A549 (cell line): Measurements from ENCODE around the gene ZNF816.

Experiments
- CEBPB ChIP-seq, 2 experiments: fragments of >200 bp in 1 of 2; sonication (Bioruptor Twin) in 1 of 2; formaldehyde crosslinking in 1 of 2; IDR thresholded peaks; 2 replicates each; pipeline ENCODE4 v1.6.1; 2012 to 2016
- CHD2 ChIP-seq: fragments of 150-350 bp; IDR thresholded peaks from 2 replicates; pipeline ENCODE4 v1.6.1; 2014; ENCODE audit warnings: low read length; ENCODE audit not compliant: partially characterized antibody
- CTCF ChIP-seq: fragments of >200 bp; sonication (Bioruptor Twin); formaldehyde crosslinking; IDR thresholded peaks from 3 replicates; pipeline ENCODE4 v1.5.1; 2016
- FOSL2 ChIP-seq, 2 experiments: fragments of 450-650 bp in 1 of 2; fragments of >200 bp in 1 of 2; sonication (Bioruptor Twin) in 1 of 2; formaldehyde crosslinking; IDR thresholded peaks; 2 replicates each; pipeline versions ENCODE4 v1.5.0 to v1.6.1; 2016 to 2020; ENCODE audit warnings: mild to moderate bottlenecking in 1 of 2, moderate library complexity in 1 of 2
- JUNB ChIP-seq: fragments of >200 bp; sonication (Bioruptor Twin); formaldehyde crosslinking; IDR thresholded peaks from 2 replicates; pipeline ENCODE4 v1.6.1; 2016
- KDM5A ChIP-seq: fragments of 200-600 bp; sonication (generic); IDR thresholded peaks from 2 replicates; pipeline ENCODE4 v1.6.1; 2016; ENCODE audit warnings: antibody characterized with exemption, mild to moderate bottlenecking
- POLR2A ChIP-seq: IDR thresholded peaks from 2 replicates; pipeline ENCODE4 v1.6.1; 2012; ENCODE audit warnings: mild to moderate bottlenecking, low read length
- REST ChIP-seq: fragments of 200-600 bp; sonication (generic); IDR thresholded peaks from 2 replicates; pipeline ENCODE4 v1.6.1; 2016; ENCODE audit warnings: antibody characterized with exemption, mild to moderate bottlenecking, moderate library complexity
- USF2 ChIP-seq: fragments of 450-650 bp; IDR thresholded peaks from 2 replicates; pipeline ENCODE4 v1.6.1; 2014; ENCODE audit warnings: antibody characterized with exemption

- no peak for TF ChIP-seq CEBPB (IDR thresholded peaks at IDR 0.05)
- TF ChIP-seq KDM5A: no peak
- TF ChIP-seq CTCF: no peak
- no peak for TF ChIP-seq FOSL2 (IDR thresholded peaks at IDR 0.05)
- no peak for TF ChIP-seq FOSL2 (CRISPR knock-in tag; IDR thresholded peaks at IDR 0.05)
- no peak for TF ChIP-seq CHD2
- no peak for TF ChIP-seq USF2
- TF ChIP-seq POLR2A: no peak
- no peak for TF ChIP-seq JUNB
- TF ChIP-seq REST: no peak
Measured at GRCh38 chr19:52957591-52957990, 5.1 kb downstream of the ZNF816 start.
